Kidney epithelial cell (primary cell): ENCODE data around the gene PLAGL2. TPM values are rescaled to one million over a fixed set of nuclear protein-coding genes. Genes with fewer than 3 reads are reported as not detected.
"Not testable (repeated sequence)": the region's sequence is repeated elsewhere in the genome, so short reads cannot be mapped to it uniquely, and the experiment has no call there.

Experiments used
- DNase-seq: peaks from one replicate; pipeline ENCODE4 v3.0.0-alpha.2; 2010; ENCODE audit warnings: low read depth
- H3K27me3 ChIP-seq: 2 replicates; pipeline ENCODE4 v1.6.0; 2011; ENCODE audit warnings: low read length; ENCODE audit not compliant: control insufficient read depth, insufficient read depth
- H3K36me3 ChIP-seq: 2 replicates; pipeline ENCODE4 v1.5.1; 2011; ENCODE audit warnings: low read length; ENCODE audit not compliant: control insufficient read depth, insufficient read depth
- H3K4me3 ChIP-seq: 2 replicates; pipeline ENCODE4 v1.5.1; 2011; ENCODE audit warnings: low read depth, mild to moderate bottlenecking, control low read depth, low read length
- total RNA-seq: library from RNA; depleted of rRNA; stranded (reverse); fragments of >200 nt; gene quantifications from 2 replicates; pipeline ENCODE4 v1.2.3, GENCODE V29; 2015
- TF ChIP-seq, protein P1 (sequence below): IDR thresholded peaks from 2 replicates; pipeline ENCODE4 v1.5.1; 2011; ENCODE audit warnings: mild to moderate bottlenecking, moderate library complexity, low read length, control low read depth, inconsistent platforms; ENCODE audit not compliant: insufficient read depth, poor library complexity, severe bottlenecking

PLAGL2 gene
- total RNA-seq, 1 donor from 2014 or later = 13.5 TPM

DNA sequence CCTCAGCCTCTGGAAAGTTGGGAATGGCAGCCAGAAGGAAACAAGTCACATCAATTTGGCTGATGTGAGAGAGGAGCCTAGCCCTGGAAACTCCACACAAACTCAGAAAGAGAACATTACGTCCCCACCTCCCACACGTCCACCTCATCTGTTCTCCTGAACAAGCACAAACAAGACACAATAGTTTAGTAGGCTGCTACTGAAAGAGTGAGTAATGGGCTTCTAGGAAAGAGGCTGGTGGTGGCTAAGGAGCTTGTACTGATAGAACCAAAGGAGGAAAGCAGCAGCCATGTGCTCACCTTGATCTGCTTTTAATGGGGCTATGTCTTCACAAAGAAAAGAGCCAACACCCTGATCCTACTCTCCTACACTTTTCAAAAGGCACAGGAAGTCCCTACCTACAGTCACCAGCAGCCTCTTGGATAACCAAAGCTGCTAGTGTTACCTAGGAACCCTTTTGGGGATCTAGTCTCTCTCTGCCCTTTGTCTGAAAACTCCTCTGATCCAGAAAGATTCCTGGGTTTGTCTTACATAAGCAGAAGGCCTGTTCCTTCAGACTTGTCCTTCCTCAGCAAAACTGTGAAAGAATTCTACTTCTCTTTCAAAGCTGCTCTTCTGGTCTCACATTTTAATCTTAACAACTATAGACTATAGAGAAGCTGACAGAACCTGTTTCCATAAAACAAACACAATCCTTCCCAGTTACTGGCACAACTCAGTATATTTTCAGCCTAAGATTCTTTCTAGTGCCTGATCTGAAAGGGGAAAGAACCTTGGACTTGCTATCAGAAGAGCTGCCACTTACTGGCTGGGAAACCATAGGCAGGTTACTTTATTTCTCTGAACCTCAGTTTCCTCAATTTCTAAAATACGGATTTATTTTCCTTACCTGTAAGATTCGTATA, 3.1 kb downstream of the PLAGL2 start:
- no peak overlapping the region for H3K4me3 ChIP-seq
- H3K27me3 ChIP-seq = no peaks in the 10 kb centered on the region
- peaks cover 4% of the 10 kb centered on the region for H3K36me3 ChIP-seq
- no peak for DNase-seq
- TF ChIP-seq, protein P1, sequence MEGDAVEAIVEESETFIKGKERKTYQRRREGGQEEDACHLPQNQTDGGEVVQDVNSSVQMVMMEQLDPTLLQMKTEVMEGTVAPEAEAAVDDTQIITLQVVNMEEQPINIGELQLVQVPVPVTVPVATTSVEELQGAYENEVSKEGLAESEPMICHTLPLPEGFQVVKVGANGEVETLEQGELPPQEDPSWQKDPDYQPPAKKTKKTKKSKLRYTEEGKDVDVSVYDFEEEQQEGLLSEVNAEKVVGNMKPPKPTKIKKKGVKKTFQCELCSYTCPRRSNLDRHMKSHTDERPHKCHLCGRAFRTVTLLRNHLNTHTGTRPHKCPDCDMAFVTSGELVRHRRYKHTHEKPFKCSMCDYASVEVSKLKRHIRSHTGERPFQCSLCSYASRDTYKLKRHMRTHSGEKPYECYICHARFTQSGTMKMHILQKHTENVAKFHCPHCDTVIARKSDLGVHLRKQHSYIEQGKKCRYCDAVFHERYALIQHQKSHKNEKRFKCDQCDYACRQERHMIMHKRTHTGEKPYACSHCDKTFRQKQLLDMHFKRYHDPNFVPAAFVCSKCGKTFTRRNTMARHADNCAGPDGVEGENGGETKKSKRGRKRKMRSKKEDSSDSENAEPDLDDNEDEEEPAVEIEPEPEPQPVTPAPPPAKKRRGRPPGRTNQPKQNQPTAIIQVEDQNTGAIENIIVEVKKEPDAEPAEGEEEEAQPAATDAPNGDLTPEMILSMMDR = no peak

DNA sequence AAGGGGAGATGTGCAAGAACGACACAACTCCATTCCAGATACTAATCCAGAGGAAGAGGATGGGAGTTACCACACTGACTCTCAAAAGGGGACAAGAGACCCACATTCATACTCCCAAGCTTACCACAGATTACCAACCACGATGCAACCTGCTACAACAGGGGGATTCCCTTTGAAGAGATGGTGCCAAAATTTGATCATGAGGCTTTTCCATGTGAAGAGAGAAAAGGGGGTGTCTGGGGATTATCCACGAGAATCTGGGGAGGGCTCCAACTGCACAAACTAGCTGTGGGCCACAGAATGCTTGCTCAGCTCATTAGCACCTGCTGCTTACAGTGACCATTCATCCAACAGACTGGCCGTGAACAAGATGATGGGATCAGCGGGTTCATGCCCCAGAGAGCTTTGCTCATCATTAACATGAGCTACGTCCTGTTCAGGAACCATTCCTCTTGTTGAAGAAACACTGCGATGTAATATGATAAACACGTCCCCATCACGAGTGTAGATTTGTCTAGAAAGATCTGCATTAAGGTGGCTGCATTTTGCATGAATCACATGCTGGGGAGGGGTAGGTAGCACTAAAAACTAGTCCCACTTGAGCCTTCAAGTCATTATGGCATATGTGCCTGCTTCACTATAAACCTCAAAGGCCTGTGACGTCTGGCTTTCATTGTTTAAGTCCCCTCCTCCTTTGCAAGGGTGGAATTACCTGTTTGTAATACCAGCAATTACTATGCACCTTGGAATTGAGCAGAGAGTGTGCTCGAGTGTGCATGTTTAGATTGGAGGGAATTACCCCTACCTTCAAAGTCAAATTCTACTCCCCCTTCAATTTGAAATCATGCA, 4.0 kb downstream of the PLAGL2 start:
- TF ChIP-seq, protein P1 = no peak
- DNase-seq = no peak
- Histone ChIP-seq H3K36me3 (peaks cover 6% of the 10 kb centered on the region), H3K27me3 (no peaks in the 10 kb centered on the region), H3K4me3 (no peak overlapping the region)

DNA sequence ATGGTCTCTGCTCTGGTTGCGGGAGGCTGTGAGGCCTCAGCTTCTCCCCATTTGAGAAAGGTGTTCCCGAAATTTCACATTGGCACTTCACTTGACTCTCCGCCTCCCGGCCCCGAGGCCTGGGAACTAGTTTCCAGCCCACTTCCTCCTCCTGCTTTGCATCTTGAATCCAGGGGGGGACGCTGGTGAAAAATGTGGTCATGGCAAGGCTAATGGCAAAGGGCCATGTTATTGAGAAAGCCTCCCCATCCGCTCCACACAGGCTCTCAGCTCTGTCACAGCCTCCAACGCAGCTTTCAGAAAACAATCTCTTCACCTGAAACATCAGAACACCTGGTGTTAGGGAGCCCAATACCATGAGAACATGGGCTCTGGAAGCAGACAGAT, 5.6 kb downstream of the PLAGL2 start:
- H3K27me3 ChIP-seq = no peaks in the 10 kb centered on the region
- no peak for DNase-seq
- H3K36me3 ChIP-seq = peaks cover 8% of the 10 kb centered on the region
- TF ChIP-seq, protein P1 = no peak
- H3K4me3 ChIP-seq = no peak overlapping the region

DNA sequence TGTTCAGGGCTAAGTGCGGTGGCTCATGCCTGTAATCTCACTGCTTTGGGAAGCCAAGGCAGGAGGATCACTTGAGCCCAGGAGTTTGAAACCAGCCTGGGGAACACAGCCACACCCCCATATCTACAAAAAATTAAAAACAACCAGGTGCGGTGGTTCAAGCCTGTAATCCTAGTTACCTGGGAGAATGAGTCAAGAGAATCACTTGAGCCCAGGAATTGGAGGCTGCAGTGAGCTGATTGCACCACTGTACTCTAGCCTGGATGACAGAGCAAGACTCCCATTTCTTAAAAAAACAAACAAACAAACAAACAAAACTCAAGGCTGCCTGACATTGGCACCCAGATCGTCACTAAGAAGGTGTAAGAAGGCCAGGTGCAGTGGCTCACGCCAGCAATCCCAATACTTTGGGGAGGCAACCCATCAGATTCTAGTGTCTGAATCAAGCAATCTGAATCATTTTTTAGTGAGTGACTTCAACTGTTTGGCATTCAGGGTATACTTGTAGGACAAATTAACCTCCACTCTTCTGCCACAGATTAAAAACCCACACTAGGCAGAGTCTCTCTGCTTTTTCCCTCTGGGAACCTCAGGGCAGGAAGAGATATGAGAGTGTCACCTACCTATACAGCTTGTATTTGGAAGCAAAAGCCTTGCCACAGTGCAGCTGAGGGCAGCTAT, 6.1 kb downstream of the PLAGL2 start:
- no peak for DNase-seq
- TF ChIP-seq, protein P1 = no peak
- Histone ChIP-seq H3K36me3 (peaks cover 9% of the 10 kb centered on the region), H3K27me3 (no peaks in the 10 kb centered on the region), H3K4me3 (no peak overlapping the region)

DNA sequence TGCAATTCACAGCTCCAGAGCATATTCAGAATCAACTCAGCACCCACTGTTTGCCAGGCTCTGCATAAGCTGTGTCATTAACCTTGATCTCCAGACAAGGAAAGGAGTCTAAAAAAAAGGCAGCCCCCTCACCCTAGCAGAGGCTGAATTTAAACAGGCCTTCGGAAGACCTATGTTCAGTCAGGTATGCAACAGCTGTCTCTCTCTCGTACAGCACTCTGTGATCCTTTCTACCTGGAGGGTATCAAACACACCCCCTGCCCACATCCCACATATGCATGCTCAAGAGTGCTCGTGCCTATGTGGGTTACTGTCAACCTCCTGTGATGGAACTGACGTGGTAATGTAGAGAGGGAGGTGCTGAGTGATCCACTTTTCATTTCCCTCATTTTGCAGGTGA, 8.5 kb downstream of the PLAGL2 start:
- no peaks in the 10 kb centered on the region for H3K27me3 ChIP-seq
- no peak overlapping the region for H3K4me3 ChIP-seq
- peaks cover 13% of the 10 kb centered on the region for H3K36me3 ChIP-seq
- TF ChIP-seq, protein P1 = no peak
- no peak for DNase-seq

DNA sequence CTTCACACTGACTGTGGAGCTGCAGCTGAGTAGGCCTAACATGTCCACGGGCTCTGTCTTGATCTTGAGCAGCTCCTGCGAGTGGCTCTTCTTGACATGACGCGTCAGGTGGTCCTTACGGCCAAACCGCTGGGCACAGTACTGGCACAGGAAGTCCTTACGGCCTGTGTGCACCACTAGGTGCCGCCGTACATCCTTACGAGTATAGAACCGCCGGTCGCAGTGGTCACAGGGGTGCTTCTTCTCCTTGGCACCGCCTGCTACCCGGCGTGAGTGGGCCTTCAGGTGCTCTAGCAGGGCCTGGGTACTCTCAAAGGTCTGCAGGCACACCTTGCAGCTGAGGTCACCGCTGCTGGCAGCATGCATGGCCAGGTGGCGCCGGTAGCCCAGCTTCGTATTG, 10.4 kb downstream of the PLAGL2 start:
- H3K27me3 ChIP-seq, DNase-seq, H3K4me3 ChIP-seq: not testable (repeated sequence)
- peaks cover 13% of the 10 kb centered on the region for H3K36me3 ChIP-seq

DNA sequence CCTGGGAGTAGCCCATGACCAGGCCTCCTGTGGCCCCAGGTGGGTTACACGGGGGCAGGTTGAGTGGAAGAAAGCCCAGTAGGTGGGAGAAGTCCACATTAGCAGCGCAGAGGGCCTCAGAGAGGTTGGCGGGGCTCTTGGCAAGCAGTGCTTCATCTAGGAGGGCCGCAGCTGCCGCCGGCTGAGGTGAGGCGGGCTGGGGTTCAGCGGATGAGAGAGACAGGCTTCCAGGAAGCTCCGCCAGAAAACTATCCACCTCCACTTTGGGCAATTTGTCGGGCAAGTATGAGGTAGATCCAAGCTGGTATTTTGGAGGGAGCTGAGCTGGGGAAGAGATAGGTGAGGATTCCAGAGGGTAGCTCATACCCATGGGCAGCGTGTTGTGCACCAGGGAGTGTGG, 10.9 kb downstream of the PLAGL2 start:
- H3K36me3 ChIP-seq = peaks cover 13% of the 10 kb centered on the region

More for the DNA sequence above, 10.9 kb downstream of the PLAGL2 start:
- not testable (repeated sequence) for H3K4me3 ChIP-seq, H3K27me3 ChIP-seq, DNase-seq
